G401.6 (cell line): ENCODE data around the gene SCYGR4.

Experiments used
- FAIRE-seq: peaks from 2 replicates; lab custom pipeline; 2012; peaks lifted over from hg19 to GRCh38; lab: Jason Lieb, UNC

The SCYGR4 gene

GRCh38 chr2:227614246-227614645 is 3.1 kb upstream of the SCYGR4 start:
- no peak for FAIRE-seq

- FAIRE-seq: no peak
Measured at GRCh38 chr2:227614740-227615139, 2.6 kb upstream of the SCYGR4 start, which contains the start of gene SCYGR3. SCYGR3 (minus strand) TSS chr2:227614840; CDS start chr2:227614840, 0 bp downstream.

GRCh38 chr2:227615181-227615580 is 2.1 kb upstream of the SCYGR4 start:
- FAIRE-seq: no peak

- no peak for FAIRE-seq
Measured at GRCh38 chr2:227615906-227616305, 1.4 kb upstream of the SCYGR4 start.

- FAIRE-seq: no peak
Measured at GRCh38 chr2:227616631-227617030, 667 bp upstream of the SCYGR4 start.

GRCh38 chr2:227623226-227623625 is 5.9 kb downstream of the SCYGR4 start:
- FAIRE-seq: no peak

- no peak for FAIRE-seq
Measured at GRCh38 chr2:227625420-227625819, 8.1 kb downstream of the SCYGR4 start.

- FAIRE-seq: no peak
Measured at GRCh38 chr2:227626580-227627151, 9.4 kb downstream of the SCYGR4 start.

- no peak for FAIRE-seq
Measured at GRCh38 chr2:227627769-227628168, 10.5 kb downstream of the SCYGR4 start.

- FAIRE-seq: no peak
Measured at GRCh38 chr2:227629435-227629834, 12.1 kb downstream of the SCYGR4 start.

- no peak for FAIRE-seq
Measured at GRCh38 chr2:227630322-227630721, 13.0 kb downstream of the SCYGR4 start.

GRCh38 chr2:227632827-227633226 is 15.5 kb downstream of the SCYGR4 start:
- no peak for FAIRE-seq

GRCh38 chr2:227634201-227634600 is 16.9 kb downstream of the SCYGR4 start:
- FAIRE-seq: no peak

- no peak for FAIRE-seq
Measured at GRCh38 chr2:227642656-227643055, 25.4 kb downstream of the SCYGR4 start.

- no peak for FAIRE-seq
Measured at GRCh38 chr2:227643990-227644551, 26.8 kb downstream of the SCYGR4 start.

GRCh38 chr2:227653419-227653818 is 36.1 kb downstream of the SCYGR4 start:
- no peak for FAIRE-seq

GRCh38 chr2:227654426-227654825 is 37.1 kb downstream of the SCYGR4 start:
- FAIRE-seq: no peak

- no peak for FAIRE-seq
Measured at GRCh38 chr2:227655454-227655853, 38.2 kb downstream of the SCYGR4 start.

GRCh38 chr2:227657199-227657845 is 40.0 kb downstream of the SCYGR4 start:
- FAIRE-seq: no peak

GRCh38 chr2:227661025-227661649 is 43.8 kb downstream of the SCYGR4 start:
- FAIRE-seq: no peak

GRCh38 chr2:227661827-227662226 is 44.5 kb downstream of the SCYGR4 start:
- FAIRE-seq: no peak

- FAIRE-seq: no peak
Measured at GRCh38 chr2:227665189-227665940, 48.1 kb downstream of the SCYGR4 start.
